Subcutaneous abdominal adipose tissue (tissue), 5 donors: ENCODE results near the gene RABGAP1L.
"Not testable (repeated sequence)": the region's sequence is repeated elsewhere in the genome, so short reads cannot be mapped to it uniquely, and the experiment has no call there.

ENCODE experiments used
- H3K27ac ChIP-seq: one replicate; pipeline ENCODE4 v1.7.0; 2013; ENCODE audit warnings: low read depth, mild to moderate bottlenecking, inconsistent platforms, low read length, moderate library complexity
- H3K27me3 ChIP-seq, 5 donors: one replicate each; pipeline ENCODE4 v1.7.0; 2013; ENCODE audit warnings: low read length in 5 of 5, inconsistent platforms in 1 of 5; ENCODE audit not compliant: control insufficient read depth in 5 of 5, insufficient read depth in 4 of 5
- H3K36me3 ChIP-seq, 5 donors: one replicate each; pipeline ENCODE4 v1.7.0; 2013; ENCODE audit warnings: low read length in 5 of 5; ENCODE audit not compliant: control insufficient read depth in 5 of 5, insufficient read depth in 5 of 5
- H3K4me1 ChIP-seq, 5 donors: one replicate each; pipeline ENCODE4 v1.7.0; 2013; ENCODE audit warnings: low read length in 5 of 5, mild to moderate bottlenecking in 3 of 5, moderate library complexity in 1 of 5; ENCODE audit not compliant: control insufficient read depth in 5 of 5, insufficient read depth in 5 of 5
- H3K4me3 ChIP-seq, 5 donors: one replicate each; pipeline ENCODE4 v1.7.0; 2013; ENCODE audit warnings: low read length in 5 of 5, low read depth in 1 of 5
- H3K9ac ChIP-seq, 5 donors: one replicate each; pipeline ENCODE4 v1.7.0; 2013; ENCODE audit warnings: low read length in 5 of 5, mild to moderate bottlenecking in 4 of 5, moderate library complexity in 3 of 5
- H3K9me3 ChIP-seq, 5 donors: one replicate each; pipeline ENCODE4 v1.7.0; 2013; ENCODE audit warnings: low read length in 5 of 5; ENCODE audit not compliant: control insufficient read depth in 5 of 5
- donor health status: healthy.
- donor health status: healthy.
- donor health status: healthy.
- donor health status: healthy.
- donor health status: healthy.

Gene RABGAP1L

DNA sequence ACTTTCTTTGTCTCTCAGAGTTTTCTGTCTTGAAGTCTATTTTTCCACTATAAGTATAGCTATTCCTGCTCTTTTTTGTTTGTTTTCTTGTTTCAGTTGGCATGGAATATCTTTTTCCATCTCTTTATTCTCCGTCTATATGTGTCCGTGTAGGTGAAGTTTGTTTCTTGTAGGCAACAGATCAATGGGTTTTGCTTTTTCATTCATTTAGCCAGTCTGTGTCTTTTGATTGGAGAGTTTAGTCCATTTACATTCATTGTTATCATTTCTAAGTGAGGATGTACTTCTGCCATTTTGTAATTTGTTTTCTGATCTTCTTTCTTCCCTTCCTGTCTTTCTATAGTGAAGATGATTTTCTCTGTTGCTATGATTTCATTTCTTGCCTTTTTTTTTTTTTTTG lies 155.9 kb downstream of the RABGAP1L start:
- peaks cover 9 to 24% (median 22%) of the 10 kb centered on the region in 5 donors for H3K9me3 ChIP-seq
- H3K36me3 ChIP-seq: peaks cover 0 to 9% (median 6%) of the 10 kb centered on the region in 5 donors
- H3K27me3 ChIP-seq: no peaks in the 10 kb centered on the region
- peak overlapping the region in 2 of 5 donors; percentile 8 to 52 for H3K4me3 ChIP-seq
- no peaks in the 10 kb centered on the region for H3K4me1 ChIP-seq
- H3K9ac ChIP-seq: no peak overlapping the region
- H3K27ac ChIP-seq: no peak overlapping the region

DNA sequence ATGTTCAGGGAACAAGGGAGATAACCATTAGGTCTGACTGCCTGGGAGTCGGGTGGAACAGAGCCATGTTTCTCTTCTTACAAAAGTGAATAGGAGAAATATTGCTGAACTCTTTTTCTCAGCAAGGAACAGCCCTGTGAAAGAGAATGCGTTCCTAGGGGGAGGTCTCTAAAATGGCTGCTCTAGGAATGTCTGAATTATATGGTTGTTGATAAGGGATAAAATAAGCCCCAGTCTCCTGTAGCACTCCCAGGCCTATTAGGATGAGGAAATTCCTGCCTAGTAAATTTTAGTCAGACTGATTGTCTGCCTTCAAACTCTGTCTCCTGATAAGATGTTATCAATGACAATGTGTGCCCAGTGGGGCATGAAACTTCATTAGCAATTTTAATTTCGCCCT lies 161.6 kb downstream of the RABGAP1L start:
- H3K4me3 ChIP-seq, H3K27ac ChIP-seq, H3K9ac ChIP-seq, H3K27me3 ChIP-seq, H3K4me1 ChIP-seq: not testable (repeated sequence)
- peaks cover 3 to 20% (median 16%) of the 10 kb centered on the region in 5 donors for H3K9me3 ChIP-seq
- H3K36me3 ChIP-seq: peaks cover 7 to 13% (median 7%) of the 10 kb centered on the region in 5 donors

DNA sequence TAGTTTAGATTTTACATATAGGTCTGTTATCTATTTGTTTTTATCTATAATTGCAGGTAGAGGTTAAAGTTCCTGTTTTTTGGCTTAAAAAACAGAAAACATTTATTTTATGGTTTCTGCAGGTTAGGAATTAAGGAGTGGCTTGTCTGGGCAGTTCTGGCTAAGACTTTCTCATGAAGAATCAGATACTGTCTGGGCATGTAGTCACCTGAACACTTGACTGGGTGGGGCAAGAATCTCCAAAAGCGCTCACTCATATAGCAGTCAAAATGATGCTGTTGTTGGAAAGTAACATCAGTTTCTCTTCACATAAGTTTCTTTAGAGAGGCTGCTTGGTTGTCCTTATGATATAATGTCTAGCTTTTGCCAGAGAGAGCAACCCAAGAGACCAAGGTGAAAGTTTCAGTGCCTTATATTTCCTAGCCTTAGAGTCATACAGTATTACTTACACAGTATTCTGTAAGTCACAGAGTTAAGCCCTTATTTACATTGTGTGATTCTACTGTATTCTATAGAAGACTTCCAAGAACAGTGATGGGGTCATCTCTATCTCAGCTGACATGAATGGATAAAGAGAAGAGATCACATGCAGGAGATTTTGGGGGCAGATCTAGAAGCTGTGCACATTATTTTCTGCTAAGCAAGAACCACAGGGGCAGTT lies 163.0 kb downstream of the RABGAP1L start:
- H3K4me3 ChIP-seq: no peak overlapping the region
- H3K9ac ChIP-seq: no peak overlapping the region
- no peak overlapping the region for H3K27ac ChIP-seq
- peaks cover 6 to 23% (median 12%) of the 10 kb centered on the region in 5 donors for H3K9me3 ChIP-seq
- no peaks in the 10 kb centered on the region for H3K4me1 ChIP-seq
- H3K36me3 ChIP-seq: peaks cover 7 to 10% (median 8%) of the 10 kb centered on the region in 5 donors
- no peaks in the 10 kb centered on the region for H3K27me3 ChIP-seq

DNA sequence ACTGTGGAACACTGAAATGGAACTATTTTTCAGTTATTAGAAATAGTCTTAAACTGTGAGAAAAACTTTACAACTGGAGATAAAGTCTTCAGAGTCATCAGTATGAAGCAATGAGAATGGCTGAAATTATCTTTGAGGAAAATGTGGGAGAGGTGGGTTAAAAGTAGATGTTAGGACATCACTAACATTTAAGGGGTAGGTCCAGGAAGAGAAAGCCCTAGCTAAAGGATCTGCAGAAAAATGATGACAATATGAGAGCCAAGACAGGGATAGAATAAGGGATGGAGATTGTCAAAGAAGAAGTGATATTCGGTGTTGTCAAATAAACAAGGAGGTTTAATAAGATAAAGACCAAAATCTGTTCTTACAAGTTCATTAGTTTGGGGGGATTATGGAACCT lies 165.2 kb downstream of the RABGAP1L start:
- H3K4me1 ChIP-seq: no peaks in the 10 kb centered on the region
- H3K9ac ChIP-seq: no peak overlapping the region
- no peaks in the 10 kb centered on the region for H3K27me3 ChIP-seq
- H3K27ac ChIP-seq: no peak overlapping the region
- H3K9me3 ChIP-seq: peaks cover 6 to 23% (median 9%) of the 10 kb centered on the region in 5 donors
- no peak overlapping the region for H3K4me3 ChIP-seq
- H3K36me3 ChIP-seq: peaks cover 4 to 8% (median 5%) of the 10 kb centered on the region in 5 donors

DNA sequence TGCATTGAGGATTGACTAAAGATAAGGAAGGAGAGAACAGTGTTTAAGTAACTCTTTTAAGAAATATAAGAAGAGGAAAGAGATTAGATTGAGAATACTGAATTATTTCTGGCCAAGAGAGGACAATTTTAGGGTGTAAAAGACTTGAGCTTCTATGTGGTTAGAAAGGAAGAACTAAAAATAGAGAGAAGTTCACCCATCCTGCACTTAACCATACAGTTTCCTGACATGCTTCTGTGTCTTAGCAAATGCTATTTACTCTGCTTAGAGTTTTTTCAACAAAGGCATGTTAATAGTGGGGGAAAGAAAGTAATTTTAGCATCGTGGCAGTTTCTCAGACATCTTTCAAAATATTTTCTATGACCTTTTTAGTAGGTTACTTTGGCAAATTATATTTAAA lies 165.6 kb downstream of the RABGAP1L start:
- Histone ChIP-seq H3K36me3 (peaks cover 4 to 8% (median 5%) of the 10 kb centered on the region in 5 donors), H3K9me3 (peaks cover 6 to 23% (median 9%) of the 10 kb centered on the region in 5 donors), H3K4me3 (no peak overlapping the region), H3K27me3 (no peaks in the 10 kb centered on the region), H3K9ac (no peak overlapping the region), H3K27ac (no peak overlapping the region), H3K4me1 (no peaks in the 10 kb centered on the region)

DNA sequence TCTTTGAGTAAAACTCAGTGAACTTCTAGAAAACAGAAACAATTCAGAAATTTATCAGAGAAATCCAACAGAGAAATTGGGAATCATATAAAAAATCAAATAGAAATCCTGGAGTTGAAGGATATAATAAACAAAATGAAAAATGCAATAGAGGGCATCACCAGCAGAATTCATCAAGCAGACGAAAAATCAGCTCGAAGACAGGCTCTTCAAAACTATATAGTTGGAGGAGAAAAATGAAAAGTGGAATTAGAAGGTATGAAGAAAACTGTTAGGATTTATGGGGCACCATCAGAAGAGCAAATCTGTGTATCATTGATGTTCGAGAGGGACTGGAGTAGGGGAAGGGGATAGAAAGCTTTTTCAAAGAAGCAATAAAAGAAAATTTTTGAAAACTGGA lies 167.0 kb downstream of the RABGAP1L start:
- H3K9ac ChIP-seq: no peak overlapping the region
- H3K9me3 ChIP-seq: peaks cover 3 to 16% (median 6%) of the 10 kb centered on the region in 5 donors
- H3K4me1 ChIP-seq: no peaks in the 10 kb centered on the region
- H3K4me3 ChIP-seq: no peak overlapping the region
- H3K27ac ChIP-seq: no peak overlapping the region
- H3K27me3 ChIP-seq: no peaks in the 10 kb centered on the region
- peaks cover 4 to 8% (median 5%) of the 10 kb centered on the region in 5 donors for H3K36me3 ChIP-seq

DNA sequence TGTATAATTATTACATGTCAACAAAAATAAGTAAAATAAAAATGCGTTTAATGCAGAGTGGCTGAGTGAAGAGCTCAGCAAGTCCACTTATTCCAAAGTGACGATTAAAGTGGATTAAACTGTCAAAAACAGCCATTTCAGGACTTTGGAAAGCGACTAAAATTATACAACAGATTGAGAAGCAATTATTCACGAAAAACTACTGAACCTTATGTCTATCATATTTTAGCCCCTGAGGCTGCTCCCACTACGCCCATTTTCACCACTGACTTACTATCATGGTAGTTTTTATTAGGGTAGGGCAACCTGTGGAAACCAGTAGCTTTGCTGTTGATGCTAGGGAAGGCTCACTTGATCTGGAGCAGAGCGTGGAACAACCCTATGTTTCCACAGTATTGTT lies 174.1 kb downstream of the RABGAP1L start:
- H3K9ac ChIP-seq: no peak overlapping the region

DNA sequence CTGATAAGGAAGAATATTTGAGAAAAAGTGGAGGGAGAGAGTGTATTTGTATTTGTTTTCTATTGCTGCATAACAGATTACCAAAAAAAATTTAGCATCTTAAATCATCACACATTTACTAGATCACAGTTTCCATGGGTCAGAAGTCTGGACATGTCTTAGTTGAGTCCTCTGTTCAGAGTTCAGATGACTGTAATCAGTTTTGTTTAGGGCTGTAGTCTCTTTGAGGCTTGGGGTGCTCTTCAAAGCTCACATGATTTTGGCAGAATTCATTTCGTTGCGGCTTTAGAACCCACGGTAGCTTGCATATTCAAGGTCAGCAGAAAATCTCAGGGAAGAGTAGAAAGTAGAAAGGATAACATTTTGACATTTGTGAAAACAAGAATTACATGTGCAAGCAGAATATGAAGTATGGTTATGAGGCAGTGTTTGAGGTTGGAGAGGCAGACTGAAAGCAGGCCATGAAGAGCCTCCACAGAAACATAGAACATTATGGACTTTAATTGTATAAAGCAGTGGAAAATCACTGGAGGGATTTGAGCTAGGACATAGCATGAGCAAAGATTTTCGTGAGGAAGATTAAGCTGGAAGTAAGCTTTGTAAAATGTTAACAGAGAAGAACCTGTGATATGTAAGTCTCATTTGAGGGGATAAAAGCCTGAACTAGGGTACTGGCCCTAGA lies 177.8 kb downstream of the RABGAP1L start:
- Histone ChIP-seq H3K27me3 (no peaks in the 10 kb centered on the region), H3K4me1 (no peaks in the 10 kb centered on the region), H3K9me3 (no peaks in the 10 kb centered on the region), H3K36me3 (no peaks in the 10 kb centered on the region), H3K9ac (no peak overlapping the region), H3K27ac (no peak overlapping the region), H3K4me3 (no peak overlapping the region)

More for the DNA sequence above, 174.1 kb downstream of the RABGAP1L start:
- H3K27me3 ChIP-seq: no peaks in the 10 kb centered on the region
- no peak overlapping the region for H3K4me3 ChIP-seq
- no peaks in the 10 kb centered on the region for H3K4me1 ChIP-seq
- no peaks in the 10 kb centered on the region for H3K9me3 ChIP-seq
- H3K27ac ChIP-seq: no peak overlapping the region
- H3K36me3 ChIP-seq: no peaks in the 10 kb centered on the region

DNA sequence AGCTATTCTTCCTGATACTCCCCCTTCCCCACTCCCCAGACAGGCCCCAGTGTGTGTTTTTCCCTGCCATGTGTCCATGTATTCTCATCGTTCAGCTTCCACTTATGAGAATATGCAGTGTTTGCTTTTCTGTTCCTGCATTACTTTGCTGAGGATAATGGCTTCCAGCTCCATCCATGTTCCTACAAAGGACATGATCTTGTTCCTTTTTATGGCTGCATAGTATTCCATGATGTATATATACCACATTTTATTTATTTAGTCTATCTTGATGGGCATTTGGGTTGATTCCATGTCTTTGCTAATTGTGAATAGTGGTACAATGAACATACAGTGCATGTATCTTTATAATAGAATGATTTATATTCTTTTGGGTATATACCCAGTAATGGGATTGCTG lies 181.1 kb downstream of the RABGAP1L start:
- not testable (repeated sequence) for H3K4me1 ChIP-seq, H3K9ac ChIP-seq, H3K27ac ChIP-seq, H3K9me3 ChIP-seq, H3K27me3 ChIP-seq, H3K4me3 ChIP-seq, H3K36me3 ChIP-seq

DNA sequence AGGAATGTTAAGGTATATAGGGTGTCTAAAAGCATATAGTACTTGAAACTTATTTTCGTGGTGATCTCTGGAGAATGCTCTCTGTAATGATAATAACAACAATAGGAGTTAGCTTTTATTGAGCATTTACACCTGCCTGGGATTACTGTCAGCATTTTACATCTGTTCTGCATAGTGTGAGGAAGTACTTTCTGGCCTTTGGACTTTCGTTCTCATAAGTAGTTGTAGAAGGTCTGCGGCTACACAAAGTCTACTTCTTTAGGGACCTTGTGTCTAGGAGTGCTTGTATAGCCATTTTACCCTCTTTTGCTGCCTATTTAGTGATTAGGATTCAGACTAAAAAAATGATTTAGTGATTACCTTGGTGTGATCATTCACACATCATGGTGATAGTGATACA lies 184.8 kb downstream of the RABGAP1L start:
- Histone ChIP-seq H3K27me3 (no peaks in the 10 kb centered on the region), H3K36me3 (no peaks in the 10 kb centered on the region), H3K4me3 (no peak overlapping the region), H3K4me1 (peaks cover 0 to 3% (median 0%) of the 10 kb centered on the region in 5 donors), H3K9me3 (no peaks in the 10 kb centered on the region), H3K9ac (no peak overlapping the region), H3K27ac (no peak overlapping the region)
